LoVo (cell line): Measurements from ENCODE around the gene TMEM87A.

Source experiments
- DNase-seq: peaks from one replicate; pipeline ENCODE4 v3.0.0-alpha.2; 2016; ENCODE audit warnings: low spot score

Gene TMEM87A

GRCh38 chr15:42202653-42203052, 70.6 kb downstream of the TMEM87A start:
- DNase-seq = no peak

- DNase-seq = no peak
These were observed 71.4 kb downstream of the TMEM87A start for GRCh38 chr15:42201801-42202200.

GRCh38 chr15:42199126-42199525, 74.1 kb downstream of the TMEM87A start:
- DNase-seq = no peak

- no peak for DNase-seq
These were observed 74.7 kb downstream of the TMEM87A start for GRCh38 chr15:42198516-42198915.

DNA sequence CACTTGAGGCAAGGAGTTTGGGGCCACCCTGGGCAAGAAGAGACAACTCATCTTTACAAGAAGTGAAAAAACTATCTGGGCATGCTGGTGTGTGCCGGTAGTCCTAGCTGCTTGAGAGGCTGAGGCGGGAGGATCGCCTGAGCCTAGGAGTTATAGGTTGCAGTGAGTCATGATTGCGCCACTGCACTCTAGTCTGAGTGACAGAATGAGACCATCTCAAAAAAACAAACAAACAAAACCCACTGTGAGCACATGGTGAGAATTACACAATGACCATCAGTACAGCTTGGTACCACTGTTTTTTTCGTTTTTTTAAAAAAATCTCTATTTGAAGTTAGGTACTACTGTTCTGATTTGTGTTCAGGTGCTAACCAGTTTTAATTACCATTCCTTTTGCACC, 78.7 kb downstream of the TMEM87A start:
- DNase-seq = peak; percentile 18

GRCh38 chr15:42193383-42193782, 79.8 kb downstream of the TMEM87A start:
- DNase-seq = no peak

DNA sequence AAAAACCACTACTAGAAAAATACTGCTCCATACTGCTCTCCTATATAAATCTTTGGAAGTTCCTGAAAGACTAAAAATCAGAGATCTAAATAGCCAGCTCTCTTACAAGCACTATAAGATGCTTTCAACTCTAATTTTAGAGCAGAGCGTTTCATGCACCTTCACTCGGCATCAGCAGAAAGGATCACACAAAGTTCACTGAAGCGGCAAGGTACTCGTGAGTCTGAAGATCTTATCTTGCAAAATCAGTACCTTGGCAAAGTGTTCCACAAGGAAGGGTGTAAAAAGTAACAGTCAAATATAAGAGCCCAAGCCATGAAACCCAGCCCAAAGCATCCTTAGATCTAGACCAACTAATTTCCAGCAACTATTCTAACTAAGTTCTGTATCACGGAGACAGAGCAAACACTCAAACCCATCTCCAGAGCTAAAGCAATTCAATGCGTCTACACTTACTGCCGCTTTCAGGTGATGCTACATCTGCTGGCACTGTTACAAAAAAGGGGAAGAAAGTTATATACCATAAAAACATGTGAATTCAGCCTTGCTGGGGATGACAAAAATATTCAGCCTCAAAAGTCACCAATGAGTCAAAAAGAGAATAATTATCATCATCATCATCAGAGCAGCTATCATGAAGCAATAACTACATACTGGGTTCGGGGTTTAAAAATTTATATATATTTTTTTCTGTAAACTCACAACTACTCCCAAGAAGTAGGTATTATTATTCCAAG, 81.5 kb downstream of the TMEM87A start:
- DNase-seq = no peak

- no peak for DNase-seq
These were observed 82.9 kb downstream of the TMEM87A start for GRCh38 chr15:42190370-42190769.

- DNase-seq = no peak
These were observed 87.4 kb downstream of the TMEM87A start for GRCh38 chr15:42185801-42186200.

DNA sequence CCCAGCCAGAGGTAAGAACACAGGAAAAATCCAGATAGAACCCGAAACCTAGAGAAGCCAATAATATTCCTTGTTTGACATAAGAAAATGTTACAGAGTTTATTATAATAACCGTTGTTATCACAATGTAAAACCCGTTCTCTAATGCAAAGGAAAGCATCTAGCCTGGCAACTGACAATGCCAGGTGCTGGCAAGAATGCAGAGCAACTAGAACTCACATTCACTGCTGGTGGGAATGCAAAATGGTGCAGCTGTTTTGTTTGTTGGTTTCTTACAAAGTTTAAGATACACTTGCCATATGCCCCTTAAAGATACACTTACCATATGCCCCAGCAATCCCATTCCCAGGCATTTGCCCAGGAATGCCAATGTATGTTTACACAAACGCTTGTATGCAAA, 88.5 kb downstream of the TMEM87A start:
- no peak for DNase-seq

DNA sequence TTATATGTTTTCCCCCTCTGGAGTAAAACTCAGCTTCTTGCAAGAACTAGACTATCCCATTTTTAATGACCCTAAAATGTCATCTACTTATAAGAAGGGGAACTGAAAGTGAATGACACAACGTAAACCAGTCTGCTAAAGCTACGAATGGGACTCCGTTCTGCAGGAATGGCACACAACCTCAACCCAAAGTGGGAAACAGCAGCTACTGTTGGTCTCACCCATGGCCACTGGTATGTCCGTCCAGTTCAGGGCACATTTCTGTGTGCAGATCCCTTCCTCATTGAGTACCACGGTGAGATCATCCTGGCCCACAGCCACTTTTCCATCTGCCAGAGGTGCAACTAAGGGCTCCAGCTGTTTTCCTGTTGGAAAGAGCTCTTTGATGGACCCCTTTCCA, 88.9 kb downstream of the TMEM87A start:
- no peak for DNase-seq

- no peak for DNase-seq
These were observed 90.3 kb downstream of the TMEM87A start for GRCh38 chr15:42182961-42183360.

GRCh38 chr15:42182328-42182886, 90.8 kb downstream of the TMEM87A start:
- no peak for DNase-seq

GRCh38 chr15:42178056-42178455, 95.2 kb downstream of the TMEM87A start:
- DNase-seq = no peak

DNA sequence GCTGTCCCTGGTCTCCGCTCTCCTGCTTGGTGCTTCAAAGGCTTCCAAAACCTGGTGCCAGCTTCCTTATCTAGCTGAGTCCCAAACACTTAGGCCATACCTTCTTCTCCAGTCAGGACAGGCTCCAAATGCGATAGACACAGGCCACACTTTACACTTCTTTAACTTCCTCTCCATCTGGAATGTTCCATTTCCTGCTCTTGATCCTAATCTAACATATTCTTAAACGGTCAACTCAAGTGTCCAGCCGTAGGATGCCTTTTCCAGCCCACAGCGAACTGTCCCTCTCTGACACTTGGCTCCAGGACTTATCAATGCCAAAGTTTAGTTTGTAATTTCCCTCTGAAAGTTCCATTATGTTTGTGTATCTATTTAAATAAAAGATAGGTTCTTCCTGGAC, 97.6 kb downstream of the TMEM87A start:
- DNase-seq = no peak

- no peak for DNase-seq
These were observed 100.8 kb downstream of the TMEM87A start for GRCh38 chr15:42172475-42172874.

DNA sequence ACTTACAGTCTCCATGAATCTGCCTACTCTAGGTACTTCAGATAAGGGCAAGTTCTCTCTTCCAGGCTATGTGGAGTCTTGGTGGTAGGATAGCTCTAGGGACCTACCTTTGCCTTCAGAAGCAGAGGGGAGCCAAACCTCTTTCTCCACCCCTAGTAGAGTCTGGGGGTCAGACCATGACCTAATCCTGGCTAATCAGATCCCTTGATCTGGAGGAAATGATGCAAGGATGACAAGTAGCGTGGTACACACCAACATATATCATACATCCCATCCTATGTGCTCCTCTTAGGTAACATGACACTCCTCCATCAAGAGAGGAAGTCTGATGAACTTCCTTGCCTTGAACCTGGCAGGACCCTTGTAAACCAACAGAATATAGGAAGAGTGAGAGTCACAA, 101.4 kb downstream of the TMEM87A start:
- no peak for DNase-seq

- no peak for DNase-seq
These were observed 102.1 kb downstream of the TMEM87A start for GRCh38 chr15:42171122-42171521.

DNA sequence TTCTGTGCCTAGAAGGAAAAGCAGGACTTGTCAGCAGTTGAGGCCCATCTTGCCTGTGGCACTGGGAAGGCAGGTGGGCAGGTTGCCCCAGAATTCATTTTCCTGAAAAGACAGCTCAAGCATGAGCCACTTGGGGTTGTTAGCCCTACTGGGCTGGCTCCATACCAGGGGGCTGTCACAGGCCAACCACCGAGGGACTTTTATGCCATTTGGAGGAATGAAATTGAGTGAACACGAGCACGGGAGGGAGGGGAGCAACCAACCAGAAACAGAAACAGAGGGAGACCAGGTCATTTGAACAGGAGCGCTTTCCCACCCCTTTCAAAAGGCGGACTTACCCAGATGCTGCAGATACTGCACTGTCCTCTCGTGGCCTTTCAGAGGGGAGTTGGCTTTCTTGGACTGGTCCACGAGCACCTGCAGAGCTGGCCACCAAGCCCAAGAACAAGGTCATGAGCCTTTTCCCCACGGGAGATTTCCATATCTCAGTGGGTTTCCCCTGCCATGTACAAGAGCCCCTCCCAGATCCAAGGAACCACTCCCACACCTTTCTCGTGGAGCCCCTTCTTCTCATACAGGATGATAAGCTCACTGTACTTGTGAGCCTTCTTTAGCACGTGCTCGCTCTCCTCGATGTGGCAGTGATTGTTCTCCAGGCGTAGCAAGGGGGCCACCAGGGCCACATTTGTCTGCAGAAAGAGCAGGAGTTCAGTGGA, 106.8 kb downstream of the TMEM87A start:
- DNase-seq = no peak

GRCh38 chr15:42165106-42165505, 108.1 kb downstream of the TMEM87A start:
- DNase-seq = no peak

DNA sequence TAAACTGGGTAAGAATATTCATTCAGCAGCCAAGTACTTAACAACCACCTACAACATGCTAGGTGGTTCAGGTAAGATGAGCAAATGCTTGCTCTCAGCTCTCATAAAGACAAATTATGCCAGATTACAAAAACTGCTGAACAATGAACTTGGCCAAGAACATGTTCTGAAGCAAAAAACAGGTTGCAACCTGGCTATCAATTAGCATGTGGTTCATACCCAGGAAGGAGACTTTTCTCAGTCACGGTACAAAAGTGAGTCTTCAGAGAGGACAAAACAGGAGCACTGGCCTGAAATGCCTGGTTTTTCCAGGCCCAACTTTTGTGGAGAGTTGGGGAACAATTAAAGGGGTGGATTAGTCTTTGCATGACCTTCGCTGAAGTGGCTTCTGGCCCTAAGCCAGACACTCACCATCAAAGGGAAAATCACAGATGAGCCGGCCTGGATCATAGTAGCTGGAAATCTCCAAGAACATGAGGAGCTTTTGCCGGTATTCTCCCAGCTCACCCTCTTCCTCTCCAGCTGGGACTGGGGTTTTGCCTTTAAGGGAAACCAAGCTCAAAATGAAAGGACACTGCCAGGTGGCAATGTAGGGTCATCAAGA, 109.2 kb downstream of the TMEM87A start:
- DNase-seq = no peak

GRCh38 chr15:42163291-42163690, 109.9 kb downstream of the TMEM87A start:
- no peak for DNase-seq
